Measurements from ENCODE around the gene CELF4. TPM values are rescaled to one million over a fixed set of nuclear protein-coding genes. Genes with fewer than 3 reads are reported as not detected.

Gene CELF4
- total RNA-seq, 3 donors from 2014 or later (not counting 1 experiment from before 2014, with no cell fraction given), result not detected

- Mint-ChIP-seq H3K9me3 (no peaks in the 10 kb centered on the region), H3K27me3 (ENCODE audit: low read depth in 2 of 2) (peaks cover 7% of the 10 kb centered on the region in 2 donors), H3K4me1 (peaks cover 0 to 1% of the 10 kb centered on the region in 2 donors), H3K27ac (no peak overlapping the region), H3K4me3 (no peak overlapping the region), H3K36me3 (no peaks in the 10 kb centered on the region)
- 85% methylated on average over 19 of the region's 19 CpGs for WGBS (ENCODE audit: insufficient coverage)
- no peaks in the 10 kb centered on the region for H3K9me3 ChIP-seq (ENCODE audit: control insufficient read depth, insufficient read depth, low read length)
- no peak for ATAC-seq
- DNase-seq, result no peak
- TF ChIP-seq CTCF (IDR thresholded peaks at IDR 0.05), result no peak
- H3K36me3 ChIP-seq (ENCODE audit: control insufficient read depth, insufficient read depth, low read length), result no peaks in the 10 kb centered on the region
- H3K27me3 ChIP-seq (ENCODE audit: control insufficient read depth, insufficient read depth, low read length), result peaks cover 2% of the 10 kb centered on the region
- no peak overlapping the region for H3K4me3 ChIP-seq (ENCODE audit: low read length)
- H3K27ac ChIP-seq (ENCODE audit: low read length), result no peak overlapping the region
- intact Hi-C loops (cut with micrococcal nuclease), result no loop called here
- H3K4me1 ChIP-seq (ENCODE audit: control insufficient read depth, insufficient read depth, low read length), result peaks cover 12% of the 10 kb centered on the region
These were observed 175.8 kb downstream of the CELF4 start for GRCh38 chr18:37389684-37390368.

- no peak overlapping the region for H3K4me3 ChIP-seq (ENCODE audit: low read length)
- Mint-ChIP-seq H3K4me3 (no peak overlapping the region), H3K36me3 (no peaks in the 10 kb centered on the region), H3K4me1 (no peaks in the 10 kb centered on the region), H3K27me3 (ENCODE audit: low read depth in 2 of 2) (peaks cover 6 to 7% of the 10 kb centered on the region in 2 donors), H3K27ac (no peak overlapping the region), H3K9me3 (no peaks in the 10 kb centered on the region)
- 71% methylated on average over 5 of the region's 5 CpGs for WGBS (ENCODE audit: insufficient coverage)
- intact Hi-C loops (cut with micrococcal nuclease), result no loop called here
- no peak overlapping the region for H3K27ac ChIP-seq (ENCODE audit: low read length)
- no peak for TF ChIP-seq CTCF (IDR thresholded peaks at IDR 0.05)
- no peaks in the 10 kb centered on the region for H3K36me3 ChIP-seq (ENCODE audit: control insufficient read depth, insufficient read depth, low read length)
- H3K9me3 ChIP-seq (ENCODE audit: control insufficient read depth, insufficient read depth, low read length), result no peaks in the 10 kb centered on the region
- DNase-seq, result no peak
- ATAC-seq, result no peak
- peaks cover 2% of the 10 kb centered on the region for H3K27me3 ChIP-seq (ENCODE audit: control insufficient read depth, insufficient read depth, low read length)
- peaks cover 6% of the 10 kb centered on the region for H3K4me1 ChIP-seq (ENCODE audit: control insufficient read depth, insufficient read depth, low read length)
These were observed 176.6 kb downstream of the CELF4 start for GRCh38 chr18:37389041-37389440.

DNA sequence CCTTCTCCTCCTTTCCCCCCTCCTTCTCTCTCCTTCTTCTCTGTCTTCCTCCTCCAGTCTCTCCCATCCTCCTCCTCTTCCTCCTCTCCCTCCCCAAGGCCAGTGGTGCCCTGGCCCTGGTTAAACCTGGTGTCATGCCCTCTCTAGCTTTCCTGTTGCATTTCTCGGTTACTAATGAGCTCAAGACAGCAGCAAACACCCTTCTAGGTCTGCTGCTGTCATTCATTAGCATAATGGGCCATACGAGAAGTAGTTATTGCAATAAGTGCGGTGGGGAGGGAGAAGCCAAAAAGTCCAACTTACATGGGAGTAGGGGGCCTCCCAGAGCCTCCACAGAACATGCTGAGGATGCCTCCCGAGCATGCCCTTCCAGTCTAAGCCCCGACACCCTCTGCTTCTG lies 177.2 kb downstream of the CELF4 start:
- H3K36me3 ChIP-seq (ENCODE audit: control insufficient read depth, insufficient read depth, low read length), result no peaks in the 10 kb centered on the region
- intact Hi-C loops (cut with micrococcal nuclease), result no loop called here
- Mint-ChIP-seq H3K27ac (no peak overlapping the region), H3K36me3 (no peaks in the 10 kb centered on the region), H3K9me3 (no peaks in the 10 kb centered on the region), H3K4me1 (no peaks in the 10 kb centered on the region), H3K27me3 (ENCODE audit: low read depth in 2 of 2) (peaks cover 6 to 7% of the 10 kb centered on the region in 2 donors), H3K4me3 (no peak overlapping the region)
- H3K4me3 ChIP-seq (ENCODE audit: low read length), result no peak overlapping the region
- H3K4me1 ChIP-seq (ENCODE audit: control insufficient read depth, insufficient read depth, low read length), result peaks cover 2% of the 10 kb centered on the region
- no peak for TF ChIP-seq CTCF (IDR thresholded peaks at IDR 0.05)
- ATAC-seq (no peak), DNase-seq (no peak)
- H3K27me3 ChIP-seq (ENCODE audit: control insufficient read depth, insufficient read depth, low read length), result peaks cover 2% of the 10 kb centered on the region
- no peaks in the 10 kb centered on the region for H3K9me3 ChIP-seq (ENCODE audit: control insufficient read depth, insufficient read depth, low read length)
- no peak overlapping the region for H3K27ac ChIP-seq (ENCODE audit: low read length)
- 71% methylated on average over 5 of the region's 5 CpGs for WGBS (ENCODE audit: insufficient coverage)
